Spinal cord (tissue), 10 donors: ENCODE measurements around the gene IFT27. TPM values are rescaled to one million over a fixed set of nuclear protein-coding genes. Genes with fewer than 3 reads are reported as not detected.

Experiments
- DNase-seq, 6 donors: peaks; one replicate each; pipeline versions ENCODE4 v3.0.0 to v3.0.0-alpha.2; 2013 to 2015; ENCODE audit warnings: low spot score in 6 of 6, low read depth in 4 of 6
- H3K27ac ChIP-seq: one replicate; pipeline ENCODE4 v1.5.1; 2013; ENCODE audit warnings: low read depth, low read length, control low read depth
- H3K27me3 ChIP-seq: one replicate; pipeline ENCODE4 v1.6.1; 2013; ENCODE audit warnings: low read length; ENCODE audit not compliant: control insufficient read depth, insufficient read depth
- H3K36me3 ChIP-seq: one replicate; pipeline ENCODE4 v1.6.1; 2013; ENCODE audit warnings: low read length; ENCODE audit not compliant: control insufficient read depth, insufficient read depth
- H3K4me1 ChIP-seq: one replicate; pipeline ENCODE4 v1.6.1; 2013; ENCODE audit warnings: low read length; ENCODE audit not compliant: control insufficient read depth, insufficient read depth
- H3K4me3 ChIP-seq: one replicate; pipeline ENCODE4 v1.5.1; 2013; ENCODE audit warnings: low read depth, low read length, control low read depth
- H3K9me3 ChIP-seq: one replicate; pipeline ENCODE4 v1.6.1; 2013; ENCODE audit warnings: low read length; ENCODE audit not compliant: control insufficient read depth, insufficient read depth
- WGBS: methylation state at CpG from one replicate; pipeline ENCODE4 v1.1.5; 2013; ENCODE audit warnings: missing lambda C conversion rate; ENCODE audit not compliant: insufficient coverage; 5-methylcytosine and 5-hydroxymethylcytosine counted together
- polyA plus RNA-seq, 2 donors: library from polyadenylated mRNA; unstranded; fragments of 120-200 nt; gene quantifications; one replicate each; pipeline ENCODE4 v1.2.1, GENCODE V29; 2013; ENCODE audit not compliant: insufficient read length in 2 of 2
- total RNA-seq, 2 donors: library from RNA; depleted of rRNA in 1 of 2; stranded (reverse); fragments of 120-200 nt in 1 of 2; fragments of >200 nt in 1 of 2; gene quantifications; one replicate each; pipeline versions ENCODE4 v1.2.3 to v1.2.4, GENCODE V29; 2013 to 2014
- donor health status: healthy.

The IFT27 gene
- total and polyA plus RNA-seq, 4 donors: 17.0 to 72.3 (median 55.1) TPM

- Histone ChIP-seq H3K27ac (no peak overlapping the region), H3K9me3 (no peaks in the 10 kb centered on the region), H3K4me3 (no peak overlapping the region), H3K27me3 (no peaks in the 10 kb centered on the region), H3K4me1 (no peaks in the 10 kb centered on the region), H3K36me3 (no peaks in the 10 kb centered on the region)
- 85% methylated on average over 2 of the region's 2 CpGs for WGBS
- DNase-seq: no peak
Observed at GRCh38 chr22:36714110-36714509, 61.8 kb downstream of the IFT27 start.

- Histone ChIP-seq H3K9me3 (no peaks in the 10 kb centered on the region), H3K4me3 (no peak overlapping the region), H3K27me3 (no peaks in the 10 kb centered on the region), H3K27ac (no peak overlapping the region), H3K4me1 (no peaks in the 10 kb centered on the region), H3K36me3 (no peaks in the 10 kb centered on the region)
- no peak for DNase-seq
- WGBS: 95% methylated on average over 3 of the region's 5 CpGs
Observed at GRCh38 chr22:36713436-36713835, 62.5 kb downstream of the IFT27 start.

Other genes starting within 250 kb of the IFT27 start
- gene EIF3D, start 247.0 kb downstream of the IFT27 start, total RNA-seq: 100 to 1,000 TPM; 126 to 164 TPM
- gene EIF3D, start 247.0 kb downstream of the IFT27 start, polyA plus RNA-seq: 100 to 1,000 TPM; 125 to 138 TPM
- 1 to 10 TPM; 2.3 to 7.6 TPM for gene CACNG2, start 72.4 kb downstream of the IFT27 start, total RNA-seq
- 10 to 100 TPM; 18.8 to 20.3 TPM for gene CACNG2, start 72.4 kb downstream of the IFT27 start, polyA plus RNA-seq
- gene PVALB, start 40.9 kb upstream of the IFT27 start, total RNA-seq: 10 to 100 TPM; 10.0 to 22.8 TPM
- gene PVALB, start 40.9 kb upstream of the IFT27 start, polyA plus RNA-seq: 10 to 100 TPM; 11.9 to 15.4 TPM
- 1 to 10 TPM; 7.1 to 9.0 TPM for gene NCF4, start 84.9 kb upstream of the IFT27 start, total RNA-seq
- gene NCF4, start 84.9 kb upstream of the IFT27 start, polyA plus RNA-seq: 1 to 10 TPM; 3.4 to 3.6 TPM
- gene CSF2RB, start 137.5 kb upstream of the IFT27 start, total RNA-seq: 1 to 10 TPM; 1.9 to 3.1 TPM
- 1 to 10 TPM; 1.3 to 1.6 TPM for gene CSF2RB, start 137.5 kb upstream of the IFT27 start, polyA plus RNA-seq
- 10 to 100 TPM; 13.6 to 45.7 TPM for gene TST, start 243.3 kb upstream of the IFT27 start, total RNA-seq
- gene TST, start 243.3 kb upstream of the IFT27 start, polyA plus RNA-seq: 10 to 100 TPM; 19.7 to 22.7 TPM
- 10 to 100 TPM; 20.1 to 65.1 TPM for gene MPST, start 243.6 kb upstream of the IFT27 start, total RNA-seq
- gene MPST, start 243.6 kb upstream of the IFT27 start, polyA plus RNA-seq: 10 to 100 TPM; 47.2 to 47.7 TPM